NB4 (cell line): Measurements from ENCODE around the gene CTTNBP2.

Experiments
- DNase-seq: peaks from one replicate; pipeline ENCODE4 v3.0.0; 2010; ENCODE audit warnings: low read depth
- H3K4me3 ChIP-seq: one replicate; pipeline ENCODE4 v1.5.1; 2011; ENCODE audit warnings: mild to moderate bottlenecking, low read depth, low read length, moderate library complexity
- MYC ChIP-seq: IDR thresholded peaks from 2 replicates; pipeline ENCODE4 v1.6.1; 2011; ENCODE audit warnings: low read depth, low read length
- POLR2A ChIP-seq: IDR thresholded peaks from 2 replicates; pipeline ENCODE4 v1.6.1; 2011; ENCODE audit warnings: mild to moderate bottlenecking; ENCODE audit not compliant: insufficient read length; ENCODE audit errors: extremely low read depth
- TF ChIP-seq, protein P1 (sequence below): IDR thresholded peaks from 2 replicates; pipeline ENCODE4 v1.6.1; 2011; ENCODE audit warnings: low read depth, low read length
- TF ChIP-seq, protein P2 (sequence below): IDR thresholded peaks from one replicate; pipeline ENCODE4 v1.5.1; 2012; ENCODE audit warnings: low read depth, low read length

The CTTNBP2 gene

DNA sequence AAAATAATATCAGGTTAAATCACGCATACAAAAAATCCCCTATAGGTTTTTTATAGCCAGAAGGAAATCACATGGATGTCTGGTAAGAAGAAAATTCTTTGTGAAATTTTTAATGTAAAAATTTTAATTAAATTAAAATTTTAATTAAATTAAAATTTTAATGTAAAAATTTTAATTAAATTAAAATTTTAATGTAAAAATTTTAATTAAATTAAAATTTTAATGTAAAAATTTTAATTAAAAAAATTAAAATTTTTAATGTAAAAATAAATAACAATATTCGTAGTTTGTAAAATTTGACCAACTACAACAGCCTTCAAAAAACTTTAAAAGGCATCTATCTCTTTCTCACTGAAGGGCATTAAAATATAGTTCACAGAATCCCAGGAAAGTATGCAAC is 61.5 kb downstream of the CTTNBP2 start:
- no peak overlapping the region for H3K4me3 ChIP-seq
- DNase-seq, result no peak
- TF ChIP-seq, protein P1, sequence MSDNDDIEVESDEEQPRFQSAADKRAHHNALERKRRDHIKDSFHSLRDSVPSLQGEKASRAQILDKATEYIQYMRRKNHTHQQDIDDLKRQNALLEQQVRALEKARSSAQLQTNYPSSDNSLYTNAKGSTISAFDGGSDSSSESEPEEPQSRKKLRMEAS, result no peak
- TF ChIP-seq MYC (no peak), POLR2A (no peak)
- TF ChIP-seq, protein P2, sequence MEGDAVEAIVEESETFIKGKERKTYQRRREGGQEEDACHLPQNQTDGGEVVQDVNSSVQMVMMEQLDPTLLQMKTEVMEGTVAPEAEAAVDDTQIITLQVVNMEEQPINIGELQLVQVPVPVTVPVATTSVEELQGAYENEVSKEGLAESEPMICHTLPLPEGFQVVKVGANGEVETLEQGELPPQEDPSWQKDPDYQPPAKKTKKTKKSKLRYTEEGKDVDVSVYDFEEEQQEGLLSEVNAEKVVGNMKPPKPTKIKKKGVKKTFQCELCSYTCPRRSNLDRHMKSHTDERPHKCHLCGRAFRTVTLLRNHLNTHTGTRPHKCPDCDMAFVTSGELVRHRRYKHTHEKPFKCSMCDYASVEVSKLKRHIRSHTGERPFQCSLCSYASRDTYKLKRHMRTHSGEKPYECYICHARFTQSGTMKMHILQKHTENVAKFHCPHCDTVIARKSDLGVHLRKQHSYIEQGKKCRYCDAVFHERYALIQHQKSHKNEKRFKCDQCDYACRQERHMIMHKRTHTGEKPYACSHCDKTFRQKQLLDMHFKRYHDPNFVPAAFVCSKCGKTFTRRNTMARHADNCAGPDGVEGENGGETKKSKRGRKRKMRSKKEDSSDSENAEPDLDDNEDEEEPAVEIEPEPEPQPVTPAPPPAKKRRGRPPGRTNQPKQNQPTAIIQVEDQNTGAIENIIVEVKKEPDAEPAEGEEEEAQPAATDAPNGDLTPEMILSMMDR, result no peak

DNA sequence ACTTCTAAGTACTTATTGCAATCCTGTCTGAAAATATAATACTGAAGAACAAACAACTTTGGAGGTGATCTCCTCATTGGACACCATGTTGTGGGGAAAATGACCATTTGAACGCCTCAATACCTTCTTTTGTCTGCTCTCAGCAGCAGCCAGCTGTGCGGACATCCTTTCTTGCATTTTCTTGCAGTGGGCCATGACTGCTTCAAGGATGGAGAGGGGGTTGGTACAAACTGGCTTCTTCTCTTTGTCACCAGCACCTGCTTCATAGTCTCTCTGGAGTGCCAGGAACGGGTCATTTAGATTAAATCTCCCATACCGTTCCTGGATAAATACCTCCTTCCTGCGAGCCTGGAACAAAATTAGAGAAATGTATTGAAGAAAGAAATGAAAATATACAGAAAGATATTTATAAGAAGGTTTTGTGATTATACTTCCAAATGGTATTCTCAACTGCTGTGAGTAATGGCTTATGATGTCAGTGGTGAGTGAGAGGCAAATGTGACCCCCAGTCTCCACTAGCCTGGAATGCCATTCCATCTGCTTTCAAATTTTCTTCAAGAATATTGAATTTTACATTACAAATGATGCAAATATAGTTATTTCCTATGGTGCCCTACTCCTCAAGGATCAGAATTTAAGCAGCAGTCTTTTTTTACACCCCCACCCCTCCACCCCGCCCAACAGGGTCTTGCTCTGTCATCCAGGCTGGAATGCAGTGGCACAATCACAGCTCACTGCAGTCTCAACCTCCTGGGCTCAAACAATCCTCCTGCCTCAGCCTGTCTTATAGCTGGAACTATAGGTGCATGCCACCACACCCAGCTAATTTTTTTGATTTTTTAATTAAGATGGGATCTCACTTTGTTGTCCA is 62.4 kb downstream of the CTTNBP2 start:
- DNase-seq, result no peak
- TF ChIP-seq, protein P1, result no peak
- TF ChIP-seq MYC (no peak), POLR2A (no peak)
- TF ChIP-seq, protein P2, result no peak
- no peak overlapping the region for H3K4me3 ChIP-seq

DNA sequence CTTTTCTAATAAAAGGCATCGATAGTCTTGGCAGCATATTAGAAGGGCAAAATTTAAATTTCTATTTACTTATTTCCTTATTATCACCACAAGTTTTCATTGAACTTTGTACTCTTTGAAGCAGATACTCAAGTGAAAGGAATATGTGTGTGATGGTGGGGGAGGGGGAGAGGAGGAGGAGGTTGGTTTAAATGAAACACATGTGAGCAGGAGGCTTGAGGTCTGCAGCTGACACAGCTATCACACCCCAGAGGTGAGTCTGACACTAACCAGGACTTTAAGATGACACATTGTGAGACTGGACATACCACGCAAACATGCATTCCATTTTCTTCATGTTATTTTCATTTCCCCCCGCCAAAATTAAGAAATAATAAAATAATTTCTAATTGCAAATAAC is 63.3 kb downstream of the CTTNBP2 start:
- TF ChIP-seq, protein P1, result no peak
- TF ChIP-seq, protein P2, result no peak
- TF ChIP-seq MYC (no peak), POLR2A (no peak)
- no peak overlapping the region for H3K4me3 ChIP-seq
- DNase-seq, result no peak

DNA sequence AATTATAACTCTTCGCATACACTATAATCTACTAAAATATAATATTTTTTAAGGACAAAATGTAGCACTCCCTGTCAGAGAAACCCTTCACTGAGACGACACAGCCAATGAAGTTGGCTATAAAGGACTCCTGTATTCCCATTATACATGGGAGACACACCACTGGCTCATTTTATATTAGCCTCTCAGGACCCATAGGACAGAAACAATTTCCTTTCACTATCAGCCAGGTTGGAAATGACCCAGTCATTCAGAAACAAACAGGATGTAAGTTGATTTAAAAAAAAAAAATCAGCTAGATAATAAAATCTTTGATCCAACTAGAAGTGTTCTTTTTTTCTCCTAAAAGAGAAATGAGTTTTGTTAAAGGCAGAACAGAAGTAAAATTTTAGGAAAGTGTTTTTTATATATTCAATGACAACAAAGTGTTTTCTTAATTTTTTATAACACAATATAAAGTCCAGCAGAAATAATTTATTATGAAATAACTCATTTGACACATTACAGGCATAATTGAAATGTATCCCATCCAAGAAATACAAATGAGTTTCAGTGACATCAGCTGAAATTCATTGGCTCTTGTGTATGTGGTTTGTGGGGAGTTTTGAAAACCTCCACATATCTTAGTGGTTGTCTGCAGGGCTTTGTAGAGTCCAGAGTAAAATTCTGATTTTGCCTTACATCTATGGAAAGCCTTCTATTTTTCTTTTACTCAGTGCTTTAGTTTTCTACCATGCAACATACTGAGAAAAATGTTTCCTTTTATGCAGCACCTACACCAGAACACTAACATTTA is 64.1 kb downstream of the CTTNBP2 start:
- TF ChIP-seq, protein P1, result no peak
- TF ChIP-seq, protein P2, result no peak
- TF ChIP-seq POLR2A (no peak), MYC (no peak)
- DNase-seq, result no peak
- no peak overlapping the region for H3K4me3 ChIP-seq

DNA sequence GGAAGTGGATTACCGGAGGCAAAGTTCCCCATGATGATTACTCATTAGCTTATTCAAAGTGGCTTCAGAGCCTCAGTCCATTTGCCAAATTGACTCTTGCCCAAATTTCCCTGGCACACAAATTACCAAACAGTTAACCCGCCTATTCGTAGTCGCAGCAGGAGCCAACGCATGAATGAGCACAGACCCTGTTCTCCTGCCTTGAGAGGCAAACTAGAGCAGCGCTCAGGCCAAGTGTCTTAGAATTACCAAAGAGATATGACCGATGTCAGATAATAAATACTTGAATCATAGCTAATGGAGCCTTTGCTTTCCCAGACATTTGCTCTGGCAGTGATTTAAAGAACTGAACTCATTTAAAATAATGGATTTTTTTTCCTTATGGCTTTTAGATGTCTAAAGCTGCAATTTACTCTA is 64.9 kb downstream of the CTTNBP2 start:
- no peak for TF ChIP-seq MYC
- no peak for TF ChIP-seq POLR2A
- TF ChIP-seq, protein P2, result no peak
- TF ChIP-seq, protein P1, result no peak
- no peak overlapping the region for H3K4me3 ChIP-seq
- DNase-seq, result no peak
